Measurements from ENCODE around the gene ZNF414.

ZNF414 gene

DNA sequence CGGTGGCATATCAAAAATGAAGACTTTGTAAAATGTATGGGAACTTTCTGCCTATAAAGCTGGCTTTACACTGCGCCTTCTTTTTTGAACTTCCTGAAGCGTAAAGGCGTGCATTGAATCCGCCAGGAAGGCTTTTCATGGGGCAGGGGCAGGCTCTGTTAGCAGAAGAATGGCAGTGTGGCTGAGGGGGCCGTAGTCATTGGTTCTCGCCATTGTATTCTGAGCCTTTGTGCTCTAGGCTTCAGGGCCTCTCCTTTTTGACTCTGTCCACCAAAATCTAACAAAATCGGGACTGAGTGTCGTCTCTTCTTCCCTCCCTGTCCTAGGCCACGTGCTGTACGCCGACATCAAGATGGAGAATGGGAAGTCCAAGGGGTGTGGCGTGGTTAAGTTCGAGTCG lies 25.6 kb downstream of the ZNF414 start:
- H3K27ac ChIP-seq (ENCODE audit: low read length, poor library complexity, severe bottlenecking) = no peak overlapping the region
- peaks cover 42% of the 10 kb centered on the region for H3K79me1 ChIP-seq (replicated peaks; ENCODE audit: low read length, poor library complexity, severe bottlenecking)
- no peak overlapping the region for H2AK5ac ChIP-seq (ENCODE audit: low read length, severe bottlenecking)
- H3K9ac ChIP-seq (ENCODE audit: low read length) = no peak overlapping the region
- no peak overlapping the region for H2BK5ac ChIP-seq (ENCODE audit: low read depth, low read length, poor library complexity, severe bottlenecking)
- H3K9me3 ChIP-seq (ENCODE audit: control insufficient read depth, low read length) = no peaks in the 10 kb centered on the region
- no peak overlapping the region for H3K4me3 ChIP-seq (ENCODE audit: insufficient read depth in 1 of 2, low read depth in 1 of 2, low read length in 2 of 2)
- no peak overlapping the region for H2BK15ac ChIP-seq (ENCODE audit: low read depth, poor library complexity, severe bottlenecking)
- H3K18ac ChIP-seq (ENCODE audit: low read depth in 1 of 2, low read length in 2 of 2) = no peak overlapping the region
- H2AFZ ChIP-seq (ENCODE audit: low read depth, low read length) = no peak overlapping the region
- H3K4me2 ChIP-seq (ENCODE audit: low read length, poor library complexity, severe bottlenecking) = no peak overlapping the region
- peaks cover 61 to 83% of the 10 kb centered on the region in 2 experiments for H3K36me3 ChIP-seq (ENCODE audit: control insufficient read depth in 1 of 2, insufficient read depth in 2 of 2, low read depth in 1 of 2, low read length in 2 of 2)
- H4K8ac ChIP-seq (ENCODE audit: low read length) = no peak overlapping the region
- 83% methylated on average over 15 of the region's 15 CpGs for WGBS
- no peak overlapping the region for H3K4ac ChIP-seq (ENCODE audit: low read depth in 1 of 2, low read length in 2 of 2)
- no peaks in the 10 kb centered on the region for H3K27me3 ChIP-seq (ENCODE audit: control insufficient read depth in 1 of 2, insufficient read depth in 1 of 2, low read length in 2 of 2)
- no peak for DNase-seq
- no peak overlapping the region for H3K23ac ChIP-seq (ENCODE audit: low read length in 2 of 2)
- H3K14ac ChIP-seq (ENCODE audit: low read length in 2 of 2) = no peak overlapping the region
- H2BK120ac ChIP-seq (ENCODE audit: low read depth, low read length) = no peak overlapping the region
- no peak overlapping the region for H2BK12ac ChIP-seq (ENCODE audit: low read length in 2 of 2)
- H4K91ac ChIP-seq (ENCODE audit: low read length) = no peak overlapping the region
- no peaks in the 10 kb centered on the region for H3K4me1 ChIP-seq (ENCODE audit: control insufficient read depth, insufficient read depth, low read depth, low read length)

DNA sequence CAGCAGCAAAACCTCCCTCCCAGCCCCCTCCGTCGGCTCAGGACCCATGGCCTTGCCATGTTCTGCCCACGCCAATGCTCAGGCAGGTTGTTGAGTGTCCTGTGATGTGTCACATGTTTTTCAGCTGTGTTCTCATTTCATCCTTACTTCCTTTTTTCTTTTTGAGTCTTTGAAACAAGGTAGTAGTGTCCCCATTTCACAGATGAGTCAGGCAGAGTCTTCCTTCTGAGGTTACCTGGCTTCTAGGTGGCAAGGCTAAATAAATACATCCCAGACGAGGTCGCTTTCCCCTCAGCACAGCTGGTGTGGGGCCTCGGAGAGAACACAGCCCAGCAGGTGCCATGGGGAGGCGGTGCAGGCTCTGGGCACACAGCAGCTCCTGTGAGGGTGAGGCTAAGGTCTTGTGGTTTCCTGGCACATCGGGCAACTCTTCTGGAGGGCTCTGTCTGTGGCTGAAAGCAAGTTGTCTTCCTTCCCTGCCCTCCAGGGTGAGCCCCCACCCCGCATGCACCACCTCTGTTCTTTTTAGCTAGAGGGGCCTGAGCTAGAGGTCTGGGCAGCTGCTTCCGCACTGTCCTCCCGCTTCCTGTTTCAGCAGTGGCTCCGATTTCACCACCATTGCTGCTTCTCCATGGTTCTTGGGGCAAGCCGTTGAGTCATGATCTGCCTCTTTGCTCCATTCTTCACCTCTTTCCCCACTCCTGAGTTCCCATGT lies 26.7 kb downstream of the ZNF414 start:
- no peak overlapping the region for H4K8ac ChIP-seq (ENCODE audit: low read length)

DNA sequence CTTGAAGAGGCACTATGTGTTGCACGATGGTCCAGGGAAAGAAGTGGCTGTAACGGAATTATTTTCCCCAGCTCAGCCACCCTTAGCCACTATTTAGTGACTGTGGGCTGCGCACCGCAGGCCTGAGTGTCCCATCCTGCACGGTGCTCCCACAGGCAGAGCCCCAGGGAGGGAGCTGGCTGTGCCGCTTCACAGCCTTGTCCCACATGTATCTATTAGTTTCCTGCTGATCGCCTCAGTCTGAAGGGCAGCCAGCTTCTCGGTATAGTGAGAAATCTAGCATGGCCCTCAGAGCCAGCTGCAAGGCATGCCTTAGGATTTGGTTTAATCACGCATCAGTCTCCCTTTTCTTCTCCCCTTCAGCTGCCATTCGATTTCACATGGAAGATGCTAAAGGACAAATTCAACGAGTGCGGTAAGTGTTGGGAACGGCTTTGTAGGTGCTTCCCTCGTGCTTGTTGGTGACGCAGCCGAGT lies 27.3 kb downstream of the ZNF414 start:
- peaks cover 76 to 94% of the 10 kb centered on the region in 2 experiments for H3K36me3 ChIP-seq (ENCODE audit: control insufficient read depth in 1 of 2, insufficient read depth in 2 of 2, low read depth in 1 of 2, low read length in 2 of 2)
- no peak overlapping the region for H3K18ac ChIP-seq (ENCODE audit: low read depth in 1 of 2, low read length in 2 of 2)
- no peak overlapping the region for H3K4ac ChIP-seq (ENCODE audit: low read depth in 1 of 2, low read length in 2 of 2)
- H2AK5ac ChIP-seq (ENCODE audit: low read length, severe bottlenecking) = no peak overlapping the region
- no peak overlapping the region for H2BK15ac ChIP-seq (ENCODE audit: low read depth, poor library complexity, severe bottlenecking)
- WGBS = 95% methylated on average over 16 of the region's 16 CpGs
- H4K8ac ChIP-seq (ENCODE audit: low read length) = no peak overlapping the region
- H3K27ac ChIP-seq (ENCODE audit: low read length, poor library complexity, severe bottlenecking) = no peak overlapping the region
- no peaks in the 10 kb centered on the region for H3K9me3 ChIP-seq (ENCODE audit: control insufficient read depth, low read length)
- no peak overlapping the region for H3K4me3 ChIP-seq (ENCODE audit: insufficient read depth in 1 of 2, low read depth in 1 of 2, low read length in 2 of 2)
- H3K4me2 ChIP-seq (ENCODE audit: low read length, poor library complexity, severe bottlenecking) = no peak overlapping the region
- no peaks in the 10 kb centered on the region for H3K4me1 ChIP-seq (ENCODE audit: control insufficient read depth, insufficient read depth, low read depth, low read length)
- no peak overlapping the region for H4K91ac ChIP-seq (ENCODE audit: low read length)
- H3K23ac ChIP-seq (ENCODE audit: low read length in 2 of 2) = no peak overlapping the region
- no peak overlapping the region for H2BK12ac ChIP-seq (ENCODE audit: low read length in 2 of 2)
- no peak for DNase-seq
- H2AFZ ChIP-seq (ENCODE audit: low read depth, low read length) = no peak overlapping the region
- no peak overlapping the region for H2BK5ac ChIP-seq (ENCODE audit: low read depth, low read length, poor library complexity, severe bottlenecking)
- H3K27me3 ChIP-seq (ENCODE audit: control insufficient read depth in 1 of 2, insufficient read depth in 1 of 2, low read length in 2 of 2) = no peaks in the 10 kb centered on the region
- peaks cover 45% of the 10 kb centered on the region for H3K79me1 ChIP-seq (replicated peaks; ENCODE audit: low read length, poor library complexity, severe bottlenecking)
- no peak overlapping the region for H3K9ac ChIP-seq (ENCODE audit: low read length)
- H3K14ac ChIP-seq (ENCODE audit: low read length in 2 of 2) = no peak overlapping the region
- H2BK120ac ChIP-seq (ENCODE audit: low read depth, low read length) = no peak overlapping the region

More for the DNA sequence above, 26.7 kb downstream of the ZNF414 start:
- Histone ChIP-seq H3K9me3 (ENCODE audit: control insufficient read depth, low read length) (no peaks in the 10 kb centered on the region), H2AK5ac (ENCODE audit: low read length, severe bottlenecking) (no peak overlapping the region), H3K4ac (ENCODE audit: low read depth in 1 of 2, low read length in 2 of 2) (no peak overlapping the region), H3K9ac (ENCODE audit: low read length) (no peak overlapping the region), H2BK15ac (ENCODE audit: low read depth, poor library complexity, severe bottlenecking) (no peak overlapping the region), H4K91ac (ENCODE audit: low read length) (no peak overlapping the region), H3K27me3 (ENCODE audit: control insufficient read depth in 1 of 2, insufficient read depth in 1 of 2, low read length in 2 of 2) (no peaks in the 10 kb centered on the region), H2AFZ (ENCODE audit: low read depth, low read length) (no peak overlapping the region), H3K14ac (ENCODE audit: low read length in 2 of 2) (no peak overlapping the region), H3K23ac (ENCODE audit: low read length in 2 of 2) (no peak overlapping the region), H3K4me3 (ENCODE audit: insufficient read depth in 1 of 2, low read depth in 1 of 2, low read length in 2 of 2) (no peak overlapping the region), H2BK120ac (ENCODE audit: low read depth, low read length) (no peak overlapping the region), H3K18ac (ENCODE audit: low read depth in 1 of 2, low read length in 2 of 2) (no peak overlapping the region), H3K79me1 (replicated peaks; ENCODE audit: low read length, poor library complexity, severe bottlenecking) (peaks cover 45% of the 10 kb centered on the region), H3K4me2 (ENCODE audit: low read length, poor library complexity, severe bottlenecking) (no peak overlapping the region), H3K27ac (ENCODE audit: low read length, poor library complexity, severe bottlenecking) (no peak overlapping the region), H3K36me3 (ENCODE audit: control insufficient read depth in 1 of 2, insufficient read depth in 2 of 2, low read depth in 1 of 2, low read length in 2 of 2) (peaks cover 72 to 89% of the 10 kb centered on the region in 2 experiments), H2BK5ac (ENCODE audit: low read depth, low read length, poor library complexity, severe bottlenecking) (no peak overlapping the region), H2BK12ac (ENCODE audit: low read length in 2 of 2) (no peak overlapping the region), H3K4me1 (ENCODE audit: control insufficient read depth, insufficient read depth, low read depth, low read length) (no peaks in the 10 kb centered on the region)
- WGBS = 98% methylated on average over 11 of the region's 13 CpGs
- DNase-seq = no peak

DNA sequence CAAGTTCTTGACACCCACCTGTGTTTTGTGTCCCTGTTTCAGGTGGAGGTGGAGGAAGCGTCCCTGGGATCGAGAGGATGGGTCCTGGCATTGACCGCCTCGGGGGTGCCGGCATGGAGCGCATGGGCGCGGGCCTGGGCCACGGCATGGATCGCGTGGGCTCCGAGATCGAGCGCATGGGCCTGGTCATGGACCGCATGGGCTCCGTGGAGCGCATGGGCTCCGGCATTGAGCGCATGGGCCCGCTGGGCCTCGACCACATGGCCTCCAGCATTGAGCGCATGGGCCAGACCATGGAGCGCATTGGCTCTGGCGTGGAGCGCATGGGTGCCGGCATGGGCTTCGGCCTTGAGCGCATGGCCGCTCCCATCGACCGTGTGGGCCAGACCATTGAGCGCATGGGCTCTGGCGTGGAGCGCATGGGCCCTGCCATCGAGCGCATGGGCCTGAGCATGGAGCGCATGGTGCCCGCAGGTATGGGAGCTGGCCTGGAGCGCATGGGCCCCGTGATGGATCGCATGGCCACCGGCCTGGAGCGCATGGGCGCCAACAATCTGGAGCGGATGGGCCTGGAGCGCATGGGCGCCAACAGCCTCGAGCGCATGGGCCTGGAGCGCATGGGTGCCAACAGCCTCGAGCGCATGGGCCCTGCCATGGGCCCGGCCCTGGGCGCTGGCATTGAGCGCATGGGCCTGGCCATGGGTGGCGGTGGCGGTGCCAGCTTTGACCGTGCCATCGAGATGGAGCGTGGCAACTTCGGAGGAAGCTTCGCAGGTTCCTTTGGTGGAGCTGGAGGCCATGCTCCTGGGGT lies 28.2 kb downstream of the ZNF414 start:
- Histone ChIP-seq H3K27me3 (ENCODE audit: control insufficient read depth in 1 of 2, insufficient read depth in 1 of 2, low read length in 2 of 2) (no peaks in the 10 kb centered on the region), H3K4me2 (ENCODE audit: low read length, poor library complexity, severe bottlenecking) (no peak overlapping the region), H2AK5ac (ENCODE audit: low read length, severe bottlenecking) (no peak overlapping the region), H4K91ac (ENCODE audit: low read length) (peak overlapping the region; percentile 24), H3K27ac (ENCODE audit: low read length, poor library complexity, severe bottlenecking) (no peak overlapping the region), H2BK5ac (ENCODE audit: low read depth, low read length, poor library complexity, severe bottlenecking) (no peak overlapping the region), H2BK12ac (ENCODE audit: low read length in 2 of 2) (no peak overlapping the region), H3K79me1 (replicated peaks; ENCODE audit: low read length, poor library complexity, severe bottlenecking) (peaks cover 45% of the 10 kb centered on the region), H2AFZ (ENCODE audit: low read depth, low read length) (no peak overlapping the region), H3K14ac (ENCODE audit: low read length in 2 of 2) (no peak overlapping the region), H3K9me3 (ENCODE audit: control insufficient read depth, low read length) (no peaks in the 10 kb centered on the region), H3K4me1 (ENCODE audit: control insufficient read depth, insufficient read depth, low read depth, low read length) (peaks cover 3% of the 10 kb centered on the region), H3K4me3 (ENCODE audit: insufficient read depth in 1 of 2, low read depth in 1 of 2, low read length in 2 of 2) (no peak overlapping the region), H3K36me3 (ENCODE audit: control insufficient read depth in 1 of 2, insufficient read depth in 2 of 2, low read depth in 1 of 2, low read length in 2 of 2) (peaks cover 85 to 93% of the 10 kb centered on the region in 2 experiments), H4K8ac (ENCODE audit: low read length) (no peak overlapping the region), H3K23ac (ENCODE audit: low read length in 2 of 2) (no peak overlapping the region), H3K4ac (ENCODE audit: low read depth in 1 of 2, low read length in 2 of 2) (no peak overlapping the region), H3K18ac (ENCODE audit: low read depth in 1 of 2, low read length in 2 of 2) (peak overlapping the region in 1 of 2 experiments; percentile 11), H2BK15ac (ENCODE audit: low read depth, poor library complexity, severe bottlenecking) (no peak overlapping the region), H3K9ac (ENCODE audit: low read length) (no peak overlapping the region), H2BK120ac (ENCODE audit: low read depth, low read length) (no peak overlapping the region)
- no peak for DNase-seq
- 99% methylated on average over 62 of the region's 62 CpGs for WGBS

Measured in mesenchymal stem cell (in vitro differentiated cells and primary cell).